ENCODE results near the gene EVI2A. TPM values are rescaled to one million over a fixed set of nuclear protein-coding genes. Genes with fewer than 3 reads are reported as not detected.

Gene EVI2A
- total RNA-seq, 2 donors from 2014 or later = 2.6 to 4.9 TPM

- intact Hi-C loops (cut with DNase I) = no loop called here
- no peaks in the 10 kb centered on the region for H3K36me3 ChIP-seq
- H3K9me3 ChIP-seq = no peaks in the 10 kb centered on the region
- H3K4me1 ChIP-seq (replicated peaks) = no peaks in the 10 kb centered on the region
- TF ChIP-seq CTCF (IDR thresholded peaks at IDR 0.05) (no peak), POLR2A (IDR thresholded peaks at IDR 0.05) (no peak), POLR2AphosphoS5 (IDR thresholded peaks at IDR 0.05) (no peak)
- no peak overlapping the region for H3K27ac ChIP-seq
- no peak for DNase-seq (ENCODE audit: low spot score)
- H3K4me3 ChIP-seq = no peak overlapping the region
- no peaks in the 10 kb centered on the region for H3K27me3 ChIP-seq (replicated peaks; ENCODE audit: insufficient read depth)
Measured at GRCh38 chr17:31272803-31273202, 48.6 kb downstream of the EVI2A start.

DNA sequence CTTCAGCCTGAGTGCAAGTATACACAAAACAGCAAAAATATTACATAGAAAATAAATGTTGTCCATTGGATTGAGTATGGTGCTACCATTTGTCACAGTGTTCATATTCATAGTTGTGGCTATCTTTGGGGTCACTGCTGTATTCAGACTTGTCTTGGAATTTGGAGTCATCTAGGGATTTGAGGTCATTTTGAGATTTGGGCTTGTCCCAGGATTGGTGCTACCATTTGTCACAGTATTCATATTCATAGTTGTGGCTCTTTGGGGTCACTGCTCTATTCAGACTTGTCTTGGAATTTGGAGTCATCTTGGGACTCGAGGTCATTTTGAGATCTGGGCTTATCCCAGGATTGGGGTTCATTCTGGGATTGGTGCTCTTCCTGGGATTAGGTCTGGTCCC, 49.2 kb downstream of the EVI2A start:
- Histone ChIP-seq H3K9me3 (no peaks in the 10 kb centered on the region), H3K27ac (no peak overlapping the region), H3K36me3 (no peaks in the 10 kb centered on the region), H3K4me1 (replicated peaks) (no peaks in the 10 kb centered on the region), H3K27me3 (replicated peaks; ENCODE audit: insufficient read depth) (no peaks in the 10 kb centered on the region), H3K4me3 (no peak overlapping the region)
- no peak for DNase-seq (ENCODE audit: low spot score)
- intact Hi-C loops (cut with DNase I) = no loop called here
- 95% methylated on average over 1 of the region's 1 CpG for WGBS
- TF ChIP-seq POLR2A (IDR thresholded peaks at IDR 0.05) = no peak
- no peak for TF ChIP-seq POLR2AphosphoS5 (IDR thresholded peaks at IDR 0.05)
- TF ChIP-seq CTCF (IDR thresholded peaks at IDR 0.05) = no peak

DNA sequence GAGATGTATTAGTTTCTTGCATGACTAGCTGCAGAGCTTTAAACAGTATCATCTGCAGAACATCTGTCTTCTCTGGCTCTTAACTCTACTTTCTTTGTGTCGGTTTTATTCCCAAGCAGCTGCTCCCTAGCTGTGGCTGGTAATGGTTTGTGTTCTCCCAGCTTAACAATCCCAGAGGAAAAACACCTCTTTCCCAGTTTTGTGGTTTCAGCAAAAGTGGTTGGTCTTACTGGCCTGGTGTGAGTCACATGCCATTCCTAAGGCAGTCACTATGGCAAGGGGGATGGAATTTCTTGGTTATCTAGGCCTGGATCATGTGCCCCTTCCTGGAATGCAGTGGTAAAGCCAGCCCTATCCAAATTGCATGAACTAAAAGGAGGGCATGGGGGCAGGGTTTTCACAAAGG, 51.8 kb downstream of the EVI2A start:
- TF ChIP-seq POLR2A (IDR thresholded peaks at IDR 0.05) = no peak
- no peak for TF ChIP-seq POLR2AphosphoS5 (IDR thresholded peaks at IDR 0.05)
- no peak for TF ChIP-seq CTCF (IDR thresholded peaks at IDR 0.05)
- 48% methylated on average over 1 of the region's 1 CpG for WGBS
- no peaks in the 10 kb centered on the region for H3K9me3 ChIP-seq
- H3K27me3 ChIP-seq (replicated peaks; ENCODE audit: insufficient read depth) = no peaks in the 10 kb centered on the region
- intact Hi-C loops (cut with DNase I) = no loop called here
- H3K36me3 ChIP-seq = no peaks in the 10 kb centered on the region
- DNase-seq (ENCODE audit: low spot score) = no peak
- H3K4me1 ChIP-seq (replicated peaks) = no peaks in the 10 kb centered on the region
- no peak overlapping the region for H3K4me3 ChIP-seq
- no peak overlapping the region for H3K27ac ChIP-seq

DNA sequence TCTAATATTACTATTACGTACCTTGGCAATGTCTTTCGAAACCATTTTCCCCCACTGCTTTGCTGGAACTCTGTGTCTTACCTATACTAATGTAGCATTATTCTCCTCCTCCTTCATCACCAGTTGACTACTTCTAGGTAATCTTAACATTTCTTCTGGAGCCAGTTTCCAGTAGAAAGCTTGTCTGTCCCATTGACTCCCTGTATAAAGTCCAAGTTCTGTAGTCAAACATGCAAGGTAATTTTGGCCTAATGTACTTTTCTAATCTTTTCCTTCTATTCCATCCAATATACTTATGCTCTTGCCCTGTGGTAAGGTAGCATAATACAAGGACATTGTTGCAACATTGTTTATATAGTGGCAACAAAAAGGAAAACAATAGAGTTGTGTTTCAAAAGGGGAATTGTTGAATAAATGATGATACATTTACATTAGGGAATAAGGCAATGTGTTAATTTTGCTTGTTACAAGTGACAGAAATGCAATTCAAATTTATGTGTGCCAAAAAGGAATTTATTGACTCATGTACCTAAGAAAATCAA, 52.3 kb downstream of the EVI2A start:
- DNase-seq (ENCODE audit: low spot score) = no peak
- 97% methylated on average over 2 of the region's 2 CpGs for WGBS
- Histone ChIP-seq H3K9me3 (no peaks in the 10 kb centered on the region), H3K27me3 (replicated peaks; ENCODE audit: insufficient read depth) (no peaks in the 10 kb centered on the region), H3K36me3 (no peaks in the 10 kb centered on the region), H3K27ac (no peak overlapping the region), H3K4me1 (replicated peaks) (no peaks in the 10 kb centered on the region), H3K4me3 (no peak overlapping the region)
- TF ChIP-seq POLR2A (IDR thresholded peaks at IDR 0.05) = no peak
- no peak for TF ChIP-seq POLR2AphosphoS5 (IDR thresholded peaks at IDR 0.05)
- no peak for TF ChIP-seq CTCF (IDR thresholded peaks at IDR 0.05)
- intact Hi-C loops (cut with DNase I) = no loop called here

Other genes with a start within 250 kb of the EVI2A start
- 10 to 100 TPM; 62.3 to 68.0 TPM for gene NF1, start 226.6 kb downstream of the EVI2A start, total RNA-seq
- not detected for gene OMG, start 24.4 kb downstream of the EVI2A start, total RNA-seq
- 1 to 10 TPM; 4.6 to 8.9 TPM for gene EVI2B, start 7.6 kb downstream of the EVI2A start, total RNA-seq
- 10 to 100 TPM; 22.5 to 30.8 TPM for gene RAB11FIP4, start 70.1 kb upstream of the EVI2A start, total RNA-seq

Measured in prostate gland (tissue), 2 donors.